Muscle of back (tissue), 11 donors: ENCODE results near the gene KATNAL1. TPM values are rescaled to one million over a fixed set of nuclear protein-coding genes. Genes with fewer than 3 reads are reported as not detected.

ENCODE experiments used
- DNase-seq, 3 donors: peaks; one replicate each; pipeline versions ENCODE4 v3.0.0 to v3.0.0-alpha.2; 2013
- polyA plus RNA-seq, 10 donors: library from polyadenylated mRNA; unstranded; fragments of 120-200 nt; gene quantifications; one replicate each; pipeline ENCODE4 v1.2.1, GENCODE V29; 2013; ENCODE audit not compliant: insufficient read length in 10 of 10

The KATNAL1 gene
- polyA plus RNA-seq, 10 donors, result 10.5 to 14.7 (median 13.9) TPM

DNA sequence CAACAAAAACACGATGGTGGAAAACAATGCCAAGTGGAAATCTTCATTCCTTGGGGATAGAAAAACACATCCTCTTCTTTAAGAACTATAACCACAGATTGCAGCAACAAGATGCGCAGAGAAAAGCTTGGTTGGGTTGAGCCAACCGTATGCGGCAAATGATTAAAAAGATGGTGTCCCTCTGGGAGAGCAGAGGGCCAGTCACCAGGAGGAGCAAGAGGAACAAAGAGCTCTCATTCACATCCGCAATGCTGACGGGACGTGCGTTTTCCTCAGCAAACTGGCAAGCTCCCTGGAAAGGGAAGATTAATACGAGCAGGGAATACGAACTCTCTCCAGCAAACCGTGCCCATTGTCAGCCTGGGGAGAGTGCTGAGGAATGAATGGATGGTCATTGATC, 141.6 kb downstream of the KATNAL1 start:
- DNase-seq, result peak in 2 of 3 donors; percentile 42 to 58

GRCh38 chr13:30165071-30165470, 142.3 kb downstream of the KATNAL1 start:
- no peak for DNase-seq

GRCh38 chr13:30164146-30164545, 143.2 kb downstream of the KATNAL1 start:
- DNase-seq, result no peak

DNA sequence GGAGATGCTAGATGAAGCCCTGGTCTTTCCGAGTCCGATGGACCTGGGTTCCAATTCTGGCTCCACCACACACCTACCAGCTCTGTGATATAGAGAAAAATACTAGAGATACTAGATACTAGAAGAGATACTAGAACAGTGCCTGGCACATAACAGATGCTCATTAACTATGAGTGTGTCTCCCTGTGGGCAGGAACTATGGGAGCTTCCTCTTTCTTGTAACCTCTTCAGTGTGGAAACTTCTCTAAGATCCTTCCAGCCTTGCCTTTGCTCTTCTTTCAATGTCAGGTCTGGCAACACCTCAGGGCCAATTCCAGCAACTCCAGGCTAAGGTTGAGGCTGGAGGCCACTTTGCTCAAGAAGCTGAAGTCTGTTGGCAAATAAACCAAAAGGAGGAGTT, 143.9 kb downstream of the KATNAL1 start:
- no peak for DNase-seq

GRCh38 chr13:30159446-30159839, 147.9 kb downstream of the KATNAL1 start:
- DNase-seq, result peak in 1 of 3 donors; percentile 52

GRCh38 chr13:30158774-30159445, 148.4 kb downstream of the KATNAL1 start:
- DNase-seq, result peak in 2 of 3 donors; percentile 21 to 37

DNA sequence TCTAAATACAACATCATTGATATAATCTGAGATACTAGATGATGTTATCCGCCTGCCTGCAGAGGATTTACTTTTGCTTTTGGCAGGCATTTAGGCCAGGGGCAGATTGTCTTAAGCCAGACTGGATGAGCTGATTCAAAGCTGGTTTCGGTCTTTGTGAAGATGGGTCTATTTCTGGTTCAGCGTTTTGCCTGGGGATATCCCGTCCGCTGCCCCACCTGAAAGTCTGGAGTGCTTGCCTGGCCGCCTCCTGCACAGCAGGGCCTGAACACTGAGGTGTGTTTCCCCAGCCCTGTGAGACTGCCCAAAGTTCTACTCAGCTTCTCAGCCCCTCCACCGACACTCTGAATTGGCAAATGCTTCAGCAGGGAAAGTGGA, 149.7 kb downstream of the KATNAL1 start:
- DNase-seq, result no peak

- DNase-seq, result no peak
These were observed 150.3 kb downstream of the KATNAL1 start for GRCh38 chr13:30156826-30157615.

GRCh38 chr13:30156270-30156669, 151.1 kb downstream of the KATNAL1 start:
- no peak for DNase-seq

- no peak for DNase-seq
These were observed 152.4 kb downstream of the KATNAL1 start for GRCh38 chr13:30154931-30155330.

DNA sequence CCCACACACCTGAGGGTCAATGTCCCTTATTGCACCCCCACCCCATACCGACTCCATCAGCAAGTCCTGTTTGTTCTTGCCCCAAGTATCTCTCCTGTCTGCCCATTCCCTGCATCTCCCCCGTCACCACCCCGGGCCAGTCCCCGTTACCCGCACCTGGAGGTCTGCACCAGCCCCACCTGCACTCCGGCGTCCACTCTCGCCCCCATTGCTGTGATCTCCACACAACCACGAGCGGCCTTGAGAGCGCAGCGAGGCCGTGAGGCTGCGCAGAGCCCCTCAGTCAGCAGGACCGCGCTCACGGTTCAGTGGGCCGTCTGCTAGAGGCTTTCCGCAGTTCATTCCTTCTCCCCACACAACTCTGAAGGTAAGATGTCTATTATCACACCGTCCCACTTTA, 152.8 kb downstream of the KATNAL1 start:
- no peak for DNase-seq

GRCh38 chr13:30153545-30154426, 153.6 kb downstream of the KATNAL1 start:
- peak in 1 of 3 donors; percentile 50 for DNase-seq

Other genes starting within 250 kb of the KATNAL1 start
- gene UBE2L5, start 114.9 kb upstream of the KATNAL1 start, polyA plus RNA-seq, result 1 to 10 TPM in 1 of 10 donors, under 1 TPM in 9; 0.11 to 1.1 (median 0.65) TPM
- 100 to 1,000 TPM; 388 to 665 (median 434) TPM for gene HMGB1, start 158.4 kb upstream of the KATNAL1 start, polyA plus RNA-seq